ENCODE data around the gene SPOPL.
A peak's percentile ranks its signal among the peaks of the same experiment; 100 is the strongest.
"Not testable (repeated sequence)": the region's sequence is repeated elsewhere in the genome, so short reads cannot be mapped to it uniquely, and the experiment has no call there.

The SPOPL gene

GRCh38 chr2:138501425-138502254 lies at the start of gene SPOPL:
SPOPL (plus strand) TSS chr2:138501770; CDS start chr2:138550217, 48,447 bp downstream.
- peak; percentile 95 for DNase-seq

- no peak for DNase-seq
Measured at GRCh38 chr2:138452324-138452723, 49.2 kb upstream of the SPOPL start.

- DNase-seq = no peak
Measured at GRCh38 chr2:138453815-138454214, 47.8 kb upstream of the SPOPL start.

GRCh38 chr2:138454761-138455160 lies 46.8 kb upstream of the SPOPL start:
- no peak for DNase-seq

GRCh38 chr2:138455275-138455674 lies 46.3 kb upstream of the SPOPL start:
- no peak for DNase-seq

GRCh38 chr2:138455691-138456090 lies 45.9 kb upstream of the SPOPL start:
- DNase-seq = no peak

- DNase-seq = not testable (repeated sequence)
Measured at GRCh38 chr2:138462689-138463088, 38.9 kb upstream of the SPOPL start.

- DNase-seq = no peak
Measured at GRCh38 chr2:138468617-138469016, 33.0 kb upstream of the SPOPL start.

- DNase-seq = no peak
Measured at GRCh38 chr2:138469411-138469810, 32.2 kb upstream of the SPOPL start.

GRCh38 chr2:138470941-138471340 lies 30.6 kb upstream of the SPOPL start:
- no peak for DNase-seq

- DNase-seq = no peak
Measured at GRCh38 chr2:138474100-138474825, 27.3 kb upstream of the SPOPL start.

- DNase-seq = no peak
Measured at GRCh38 chr2:138475277-138475776, 26.2 kb upstream of the SPOPL start.

- DNase-seq = no peak
Measured at GRCh38 chr2:138476186-138476585, 25.4 kb upstream of the SPOPL start.

GRCh38 chr2:138476940-138477339 lies 24.6 kb upstream of the SPOPL start:
- no peak for DNase-seq

GRCh38 chr2:138482796-138483195 lies 18.8 kb upstream of the SPOPL start:
- DNase-seq = not testable (repeated sequence)

- no peak for DNase-seq
Measured at GRCh38 chr2:138485019-138485418, 16.6 kb upstream of the SPOPL start.

GRCh38 chr2:138486363-138487198 lies 15.0 kb upstream of the SPOPL start:
- DNase-seq = no peak

GRCh38 chr2:138490673-138491494 lies 10.7 kb upstream of the SPOPL start:
- no peak for DNase-seq

GRCh38 chr2:138491495-138491862 lies 10.1 kb upstream of the SPOPL start:
- DNase-seq = no peak

GRCh38 chr2:138492160-138492559 lies 9.4 kb upstream of the SPOPL start:
- no peak for DNase-seq

GRCh38 chr2:138493334-138493733 lies 8.2 kb upstream of the SPOPL start:
- no peak for DNase-seq

Measured in femur (tissue), 1 donor.